CD4-positive, alpha-beta T cell treated with Interleukin-4 for 1 hour (primary cell): Measurements from ENCODE around the gene ZNF285.
"Not testable (repeated sequence)": the region's sequence is repeated elsewhere in the genome, so short reads cannot be mapped to it uniquely, and the experiment has no call there.

Experiments
- DNase-seq, 2 donors: peaks; one replicate each; pipeline ENCODE4 v3.0.0-alpha.2; 2020 to 2022

ZNF285 gene

DNA sequence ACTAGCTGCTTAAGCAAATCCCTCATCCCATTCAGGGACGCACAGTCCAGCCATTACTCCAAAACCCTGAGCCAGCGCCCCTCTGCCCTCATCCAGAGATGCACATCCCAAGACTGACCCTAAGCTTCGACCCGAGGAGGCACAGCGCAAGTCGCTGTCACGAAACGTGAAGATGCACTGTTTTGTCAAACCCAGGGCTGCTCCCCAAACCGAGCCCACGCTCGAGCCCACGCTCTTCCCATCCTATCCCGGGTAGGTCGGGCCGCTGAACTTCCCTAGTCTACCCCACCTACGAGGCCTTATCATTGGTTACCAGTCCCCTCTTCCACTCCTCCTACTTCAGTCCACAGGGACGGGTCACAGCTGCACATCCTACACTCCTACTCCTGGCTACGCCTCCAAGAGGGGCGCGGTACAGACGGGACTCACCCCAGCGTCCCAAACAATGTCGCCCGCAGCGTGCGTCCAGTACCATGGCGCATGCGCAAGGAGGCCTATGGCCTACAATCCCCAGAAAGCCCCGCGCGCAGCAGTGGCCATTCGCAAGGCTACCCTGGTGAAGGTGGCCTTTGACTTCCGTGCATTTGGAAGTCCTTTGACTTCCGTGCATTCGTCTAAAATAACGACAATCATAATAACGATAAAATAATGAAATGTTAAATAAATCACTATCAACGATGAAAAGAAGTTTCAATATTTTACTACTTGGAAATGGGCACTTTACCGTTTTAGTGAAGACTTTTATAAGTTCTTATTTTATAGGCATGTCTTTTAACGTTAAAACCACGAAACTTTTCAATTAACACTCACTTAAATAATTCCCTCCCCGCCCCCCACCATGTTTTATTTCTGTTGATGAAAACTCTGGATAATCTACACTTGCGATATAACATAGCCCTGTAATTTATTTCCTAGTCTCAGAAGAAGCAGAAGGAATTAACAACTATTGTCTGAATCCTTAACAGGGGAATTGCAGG lies at the start of gene ZNF285:
Gene ZNF285, minus strand, starts transcription at position 470 of the 977 bp plus-strand sequence. CDS start 4,395 bp downstream, outside the sequence.
- DNase-seq = peak; percentile 77 to 87

DNA sequence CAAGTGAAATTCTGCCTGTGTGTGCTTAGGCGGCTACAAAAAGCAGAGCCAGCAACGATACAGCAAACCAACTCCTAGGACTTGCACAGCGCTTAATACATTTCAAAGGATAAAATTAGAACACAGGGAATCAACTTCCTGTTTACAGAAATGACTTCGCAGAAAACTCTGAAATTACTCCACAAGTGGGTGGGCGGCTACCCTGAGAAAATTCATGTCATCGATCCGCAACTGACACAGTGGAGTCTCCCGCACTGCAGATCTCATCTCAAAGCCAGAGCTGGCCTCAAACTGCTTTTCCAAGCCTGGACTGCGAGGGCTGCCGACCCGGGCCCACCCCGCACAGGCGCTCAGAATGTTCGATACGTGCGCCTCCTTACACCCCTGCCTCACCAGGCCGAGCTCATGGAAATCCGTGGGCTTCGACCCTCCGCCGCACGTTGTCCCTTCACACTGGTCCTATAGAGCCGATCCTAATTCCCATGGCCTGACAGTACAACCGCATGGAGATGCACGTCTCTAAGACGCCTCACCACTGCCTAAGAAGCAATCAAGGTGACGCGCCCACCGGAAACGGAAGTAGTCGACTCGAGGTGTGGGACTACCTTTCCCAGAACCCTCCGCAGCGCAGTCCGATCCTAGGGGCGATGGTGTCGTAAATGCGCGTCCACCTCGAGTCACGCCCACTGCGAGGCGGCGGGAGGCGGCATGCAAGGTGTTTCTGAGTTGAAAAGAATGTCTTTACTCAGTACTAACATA lies 46.7 kb upstream of the ZNF285 start, which contains the start of gene ZNF229:
Gene ZNF229, minus strand, starts transcription at position 557 of the 759 bp plus-strand sequence. CDS start 5,625 bp downstream, outside the sequence.
- DNase-seq = peak; percentile 67 to 86

DNA sequence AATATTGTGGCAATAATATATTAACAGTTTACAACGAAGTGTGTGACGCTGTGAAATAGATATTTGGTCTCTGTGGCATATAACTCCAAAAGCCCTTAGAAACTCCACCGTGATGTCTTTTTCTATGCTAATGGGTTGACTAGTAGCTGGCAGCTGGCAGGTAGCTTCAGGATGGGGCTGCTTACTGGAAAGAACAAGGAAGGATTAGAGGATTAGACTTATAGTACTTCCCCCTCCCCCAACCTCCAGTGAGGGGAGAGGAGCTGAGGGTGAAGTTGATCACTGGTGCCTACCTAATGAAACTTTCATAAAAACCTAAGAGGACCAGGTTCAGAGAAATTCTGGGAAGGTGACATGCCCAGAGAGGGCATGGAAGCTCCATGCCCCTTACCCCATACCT lies 37.0 kb upstream of the ZNF285 start:
- no peak for DNase-seq

DNA sequence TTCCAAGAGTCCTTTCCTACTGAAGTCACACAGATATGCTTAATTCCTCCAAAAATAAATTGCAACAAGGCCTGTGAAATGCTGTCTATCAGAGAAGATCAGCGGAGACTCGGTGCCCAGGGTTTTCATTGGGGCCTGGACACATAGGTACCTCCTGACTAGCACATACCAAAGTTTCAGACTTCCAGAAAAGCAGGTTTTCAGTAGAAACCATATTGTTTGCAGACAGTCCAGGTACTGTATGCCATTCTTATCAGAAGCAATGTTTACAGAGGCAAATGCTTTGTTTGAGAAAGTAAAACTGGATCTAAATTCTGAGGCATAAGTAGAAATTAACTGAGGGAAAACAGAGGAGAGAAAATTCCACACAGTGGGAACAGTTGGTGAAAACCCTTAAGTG lies 34.0 kb upstream of the ZNF285 start:
- no peak for DNase-seq

DNA sequence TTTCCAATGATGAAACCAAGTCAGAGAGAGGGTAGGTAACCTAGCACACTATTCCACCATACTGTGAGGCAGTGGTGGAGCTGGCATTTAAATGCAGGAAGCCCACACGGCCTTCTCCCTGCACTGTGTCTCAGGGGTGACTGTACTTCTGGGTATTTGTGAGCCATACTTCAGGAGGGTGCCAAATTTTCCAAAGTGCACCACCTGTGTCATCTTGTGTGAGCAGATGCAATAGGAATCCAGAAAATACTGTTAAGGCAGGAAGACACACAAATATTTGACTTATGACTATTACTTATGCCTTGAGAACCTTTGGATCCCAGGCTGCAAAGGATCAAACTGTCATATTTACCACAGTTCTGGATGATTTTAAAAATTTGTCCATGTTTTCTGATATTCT lies 29.5 kb upstream of the ZNF285 start:
- DNase-seq = no peak

DNA sequence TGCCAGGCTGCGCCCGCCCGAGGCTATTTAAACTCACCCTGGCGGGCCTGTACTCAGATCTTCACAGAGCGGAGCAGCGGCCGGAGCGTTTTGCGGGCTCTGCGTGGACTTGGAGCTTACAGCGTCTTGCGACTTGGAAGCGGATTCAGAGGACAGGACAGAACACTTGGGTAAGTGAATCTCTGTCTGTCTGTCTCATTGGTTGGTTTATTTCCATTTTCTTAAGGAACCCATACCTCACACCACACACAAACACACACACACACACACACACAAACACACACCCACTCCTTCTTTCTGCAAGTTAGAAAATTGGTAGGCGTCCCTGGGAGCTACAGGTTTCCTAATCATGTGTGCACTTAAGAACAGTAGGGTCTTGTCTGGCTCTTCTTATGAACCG lies 14.1 kb upstream of the ZNF285 start:
- not testable (repeated sequence) for DNase-seq

DNA sequence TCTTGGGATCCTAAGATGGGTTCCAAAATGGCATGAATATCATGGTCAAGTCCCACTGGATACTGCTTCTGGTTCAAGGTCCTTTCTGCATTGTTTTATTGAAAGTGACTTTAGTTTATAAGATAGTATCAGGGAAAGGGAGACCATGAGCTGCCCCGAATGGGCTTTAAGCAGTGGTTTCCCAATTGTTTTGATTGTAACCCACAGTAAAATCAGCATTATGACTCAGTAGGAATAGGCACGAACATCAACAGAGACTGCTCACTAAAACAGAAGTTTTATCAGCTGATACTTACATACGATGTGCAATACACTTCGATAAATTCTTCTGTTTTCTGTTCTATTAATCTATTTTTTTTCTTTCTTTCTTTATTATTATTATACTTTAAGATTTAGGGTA lies 12.1 kb downstream of the ZNF285 start:
- not testable (repeated sequence) for DNase-seq

DNA sequence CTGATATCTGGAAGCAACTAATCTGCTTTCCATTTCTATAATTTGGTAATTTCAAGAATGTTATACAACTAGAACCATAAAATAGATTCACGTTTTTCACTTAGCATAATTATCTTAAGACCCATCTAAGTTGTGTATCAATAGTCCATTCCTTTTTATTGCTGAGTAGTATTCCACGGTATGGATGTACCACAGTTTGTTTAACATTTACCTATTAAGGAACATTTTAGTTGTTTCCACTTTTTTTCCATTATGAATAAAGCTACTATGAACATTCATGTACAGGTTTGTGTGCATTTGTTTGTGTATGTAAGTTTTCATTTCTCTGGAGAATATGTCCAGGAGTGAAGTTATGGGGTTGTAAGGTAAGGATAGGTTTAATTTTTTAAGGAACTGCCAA lies 26.6 kb downstream of the ZNF285 start:
- no peak for DNase-seq

DNA sequence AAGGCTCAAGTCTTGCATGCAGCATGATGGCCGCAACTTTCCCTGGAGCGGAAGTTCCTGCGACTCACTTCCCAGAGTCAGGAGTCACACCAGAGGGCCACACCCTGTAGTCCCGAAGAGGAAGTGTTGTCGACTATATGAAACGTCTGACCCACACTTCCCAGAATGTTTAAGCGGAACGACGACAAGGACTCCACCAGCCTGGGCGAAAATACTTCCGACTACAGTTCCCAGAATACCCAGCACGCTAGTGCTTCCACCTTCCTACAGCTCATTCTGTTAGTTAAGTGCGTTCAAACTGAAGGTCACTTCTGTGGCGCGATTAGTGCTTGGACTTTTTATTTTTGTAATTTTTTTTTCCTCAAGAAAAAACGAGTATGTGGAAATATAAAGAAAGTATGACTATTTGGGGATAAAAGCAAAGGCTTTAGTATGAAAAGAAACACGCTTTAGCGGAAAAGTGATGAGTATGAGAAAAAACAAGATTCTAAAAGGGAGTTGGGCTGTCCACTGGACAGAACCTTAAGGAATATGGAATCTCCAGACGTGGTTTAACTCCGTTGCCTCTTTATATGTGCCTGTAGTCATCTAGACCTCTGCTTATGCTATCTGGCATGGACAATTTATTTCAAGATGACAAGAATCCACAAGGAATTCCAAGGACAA lies 29.5 kb downstream of the ZNF285 start:
- no peak for DNase-seq

DNA sequence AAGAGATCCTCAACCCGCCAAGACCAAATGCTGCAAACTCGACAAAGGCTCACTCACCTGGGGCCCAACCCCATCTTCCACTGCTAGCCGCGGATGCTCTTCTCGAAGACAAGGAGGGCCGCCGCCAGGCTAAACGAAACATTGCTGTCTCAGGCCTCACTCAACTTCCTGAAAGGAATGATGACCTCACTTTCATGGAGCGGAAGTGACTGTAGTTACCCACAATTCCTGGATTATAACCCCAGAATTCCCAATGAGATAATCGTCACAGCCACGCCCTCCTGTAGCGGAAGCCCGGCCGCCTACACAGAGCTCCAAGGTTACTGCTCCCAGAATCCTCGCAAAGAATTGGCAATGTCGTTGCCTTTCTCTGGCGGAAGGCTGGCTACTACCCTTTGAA lies 34.4 kb downstream of the ZNF285 start:
- DNase-seq = no peak

DNA sequence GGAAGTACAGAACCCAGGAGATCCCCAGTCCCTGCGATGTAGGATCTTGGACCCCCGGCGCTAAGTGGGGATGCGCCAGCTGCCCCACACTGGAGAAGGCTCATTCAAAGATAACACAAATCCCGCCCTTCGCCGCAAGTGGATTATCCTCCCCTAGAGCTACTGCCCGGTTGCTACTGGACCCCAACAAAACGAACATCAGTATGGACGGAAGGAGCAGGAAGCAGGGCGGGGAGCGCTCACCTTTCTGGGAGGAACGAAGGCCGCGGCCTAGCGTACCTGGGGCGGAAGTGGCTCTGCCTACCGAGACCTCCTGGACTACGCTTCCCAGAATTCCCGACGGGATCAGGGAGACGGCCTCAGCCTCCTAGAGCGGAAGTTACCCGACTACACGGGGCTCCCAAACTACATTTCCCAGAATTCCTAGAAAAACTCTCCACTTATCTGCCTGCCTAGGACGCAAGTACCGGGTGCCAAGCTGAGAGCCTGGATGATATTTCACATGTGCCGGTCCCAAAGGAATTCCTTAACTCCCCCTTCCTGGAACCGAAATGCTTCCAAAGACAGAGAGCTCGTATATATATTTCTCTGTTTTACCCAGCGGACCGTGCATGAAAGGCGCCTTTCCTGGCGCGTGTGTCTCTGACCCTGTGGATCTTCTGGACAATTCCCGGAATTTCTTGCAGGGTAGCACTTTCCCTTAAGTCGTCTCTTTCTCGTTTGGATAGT lies 44.9 kb downstream of the ZNF285 start, which contains the start of gene ZNF112:
Gene ZNF112, minus strand, starts transcription at position 298 of the 729 bp plus-strand sequence. CDS start 16,141 bp downstream, outside the sequence.
- peak in 1 of 2 donors; percentile 43 for DNase-seq

DNA sequence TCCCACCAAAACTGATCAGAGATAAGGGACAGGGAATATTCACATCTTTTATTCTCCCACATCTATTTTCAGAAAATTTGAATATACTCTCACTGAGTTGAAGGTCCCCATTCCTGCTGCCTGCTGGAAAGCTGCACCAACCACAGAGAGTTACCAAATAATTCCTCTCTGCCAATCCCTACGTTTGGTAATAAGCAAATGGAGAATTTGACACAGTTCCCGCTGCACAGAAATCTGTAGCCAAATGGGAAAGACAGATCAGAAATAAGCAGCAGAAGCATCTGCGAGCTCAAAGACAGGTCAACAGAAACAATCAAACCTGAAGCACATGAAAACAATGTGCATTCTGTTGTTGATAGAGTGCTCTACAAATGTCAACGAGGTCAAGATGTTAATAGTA lies 54.9 kb downstream of the ZNF285 start:
- no peak for DNase-seq

DNA sequence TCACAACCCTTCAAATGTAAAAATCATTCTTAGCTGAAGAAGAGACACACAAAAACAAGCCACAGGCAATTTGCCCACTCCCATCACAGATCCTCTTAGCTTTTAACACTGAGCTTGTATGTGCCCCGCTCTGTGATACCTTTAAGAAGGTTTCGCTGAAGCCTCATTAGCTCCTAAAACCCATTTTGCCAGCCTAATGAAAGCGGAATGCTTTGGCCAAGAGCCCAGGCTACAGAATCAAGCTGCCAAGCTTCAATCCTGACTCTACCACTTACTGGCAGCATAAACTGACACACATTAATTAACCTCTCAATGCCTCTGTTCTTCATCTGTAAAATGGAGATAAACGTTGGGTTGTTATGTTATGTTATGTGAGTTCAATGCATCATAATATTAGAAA lies 55.4 kb downstream of the ZNF285 start:
- no peak for DNase-seq

DNA sequence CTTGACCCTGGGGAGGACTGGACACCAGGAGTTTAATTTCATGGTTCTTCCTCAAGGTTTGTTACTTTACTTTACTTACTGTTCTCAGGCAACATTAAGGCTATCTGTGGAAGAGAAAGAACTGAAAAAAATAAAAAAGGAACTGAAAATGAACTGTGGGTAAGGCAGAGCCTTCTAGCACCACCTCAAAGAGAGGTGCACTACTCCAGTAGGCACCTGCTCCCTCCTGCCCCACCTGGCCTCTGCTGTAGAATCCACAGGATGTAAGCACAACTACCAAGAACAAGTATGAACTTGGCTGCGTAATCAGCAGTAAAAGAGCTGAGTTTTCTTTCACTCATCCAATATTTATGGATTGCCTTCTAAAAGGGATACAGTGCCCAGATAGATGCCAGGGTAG lies 57.2 kb downstream of the ZNF285 start:
- peak in 1 of 2 donors; percentile 13 for DNase-seq

DNA sequence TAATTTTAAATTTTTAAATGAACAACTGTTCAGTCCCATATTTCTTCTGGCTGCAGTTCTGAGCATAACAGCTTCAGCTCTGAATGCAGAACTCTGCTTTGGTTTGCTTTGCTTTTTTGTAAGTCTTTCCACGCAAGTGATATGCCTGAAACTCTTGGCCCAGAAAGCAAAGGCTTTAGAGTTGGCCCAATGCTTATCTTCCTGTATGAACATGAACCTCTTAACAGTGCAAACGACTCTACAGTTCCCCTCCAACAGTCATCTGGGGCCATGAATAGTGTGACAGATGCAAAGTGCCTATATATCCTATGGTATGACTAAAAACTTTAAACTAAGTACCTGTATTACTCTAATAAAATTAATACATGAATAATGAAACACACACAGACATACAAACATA lies 59.6 kb downstream of the ZNF285 start:
- DNase-seq = no peak

DNA sequence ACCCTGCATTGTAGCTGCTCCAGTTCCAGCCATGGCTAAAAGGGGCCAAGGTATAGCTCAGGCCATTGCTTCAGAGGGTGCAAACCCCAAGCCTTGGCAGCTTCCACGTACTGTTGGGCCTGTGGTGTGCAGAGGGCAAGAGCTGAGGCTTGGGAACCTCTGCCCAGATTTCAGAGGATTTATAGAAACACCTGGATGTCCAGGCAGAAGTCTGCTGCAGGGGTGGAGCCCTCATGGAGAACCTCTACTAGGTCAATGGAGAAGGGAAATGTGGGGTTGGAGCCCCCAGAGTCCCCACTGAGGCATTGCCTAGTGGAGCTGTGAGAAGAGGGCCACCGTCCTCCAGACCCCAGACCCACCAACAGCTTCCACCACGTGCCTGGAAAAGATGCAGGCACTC lies 66.8 kb downstream of the ZNF285 start:
- DNase-seq = not testable (repeated sequence)
